IMR-90 (cell line): Measurements from ENCODE around the gene STAT3.

Experiments
- CEBPB ChIP-seq: IDR thresholded peaks from 2 replicates; pipeline ENCODE4 v1.6.1; 2012; ENCODE audit warnings: low read depth, low read length, improper control_type of control experiment
- FOS ChIP-seq: fragments of 150-350 bp; IDR thresholded peaks from 2 replicates; pipeline ENCODE4 v1.6.1; 2016; ENCODE audit warnings: low read depth, low read length
- MAZ ChIP-seq: IDR thresholded peaks from 2 replicates; pipeline ENCODE4 v1.6.1; 2012; ENCODE audit warnings: low read depth, mild to moderate bottlenecking, low read length, improper control_type of control experiment, moderate library complexity, borderline replicate concordance
- MXI1 ChIP-seq: IDR thresholded peaks from 2 replicates; pipeline ENCODE4 v1.6.1; 2012; ENCODE audit warnings: low read depth, mild to moderate bottlenecking, low read length, moderate library complexity, borderline replicate concordance
- POLR2A ChIP-seq: IDR thresholded peaks from 2 replicates; pipeline ENCODE4 v1.6.1; 2012; ENCODE audit warnings: mild to moderate bottlenecking, low read depth, low read length
- RCOR1 ChIP-seq: IDR thresholded peaks from 2 replicates; pipeline ENCODE4 v1.6.1; 2012; ENCODE audit warnings: mild to moderate bottlenecking, low read length, improper control_type of control experiment; ENCODE audit not compliant: insufficient replicate concordance
- RFX5 ChIP-seq: IDR thresholded peaks from 2 replicates; pipeline ENCODE4 v1.8.0; 2012; ENCODE audit warnings: low read depth, mild to moderate bottlenecking, low read length, moderate library complexity
- SMC3 ChIP-seq: fragments of 150-350 bp; IDR thresholded peaks from 2 replicates; pipeline ENCODE4 v1.6.1; 2016; ENCODE audit warnings: low read depth, mild to moderate bottlenecking, antibody characterized with exemption, low read length, moderate library complexity
- TF ChIP-seq, protein P1 (sequence below): conservative IDR thresholded peaks from 2 replicates; pipeline ENCODE4 v1.5.1; 2012; ENCODE audit warnings: mild to moderate bottlenecking, low read depth, low read length, improper control_type of control experiment
- TF ChIP-seq, protein P2 (sequence below): fragments of 150-350 bp; IDR thresholded peaks from 2 replicates; pipeline ENCODE4 v1.6.1; 2017; ENCODE audit warnings: mild to moderate bottlenecking, antibody characterized with exemption, low read length, low read depth

DNA sequence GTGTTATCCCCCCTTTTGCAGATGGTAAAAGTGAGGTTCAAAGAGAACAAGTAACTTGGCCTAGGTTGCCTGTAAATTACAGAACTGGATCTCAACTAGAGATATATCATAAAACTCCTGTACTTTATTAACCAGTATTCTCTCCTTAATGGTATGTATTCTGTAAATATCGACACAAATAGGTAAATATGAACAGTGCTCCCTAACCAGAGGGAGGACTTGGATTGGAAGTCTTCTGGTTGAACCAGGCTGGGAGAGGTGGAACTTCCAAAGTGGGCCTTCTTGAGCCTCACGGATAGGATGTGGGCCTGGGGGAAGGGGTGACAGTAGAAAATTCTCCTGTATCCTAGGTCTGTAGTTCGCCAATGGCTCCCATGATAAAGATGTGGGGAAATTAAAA, 92.2 kb downstream of the STAT3 start:
- TF ChIP-seq RCOR1 (no peak), POLR2A (no peak), CEBPB (no peak), SMC3 (no peak), FOS (no peak), RFX5 (no peak), MXI1 (no peak), MAZ (no peak)
- TF ChIP-seq, protein P1, sequence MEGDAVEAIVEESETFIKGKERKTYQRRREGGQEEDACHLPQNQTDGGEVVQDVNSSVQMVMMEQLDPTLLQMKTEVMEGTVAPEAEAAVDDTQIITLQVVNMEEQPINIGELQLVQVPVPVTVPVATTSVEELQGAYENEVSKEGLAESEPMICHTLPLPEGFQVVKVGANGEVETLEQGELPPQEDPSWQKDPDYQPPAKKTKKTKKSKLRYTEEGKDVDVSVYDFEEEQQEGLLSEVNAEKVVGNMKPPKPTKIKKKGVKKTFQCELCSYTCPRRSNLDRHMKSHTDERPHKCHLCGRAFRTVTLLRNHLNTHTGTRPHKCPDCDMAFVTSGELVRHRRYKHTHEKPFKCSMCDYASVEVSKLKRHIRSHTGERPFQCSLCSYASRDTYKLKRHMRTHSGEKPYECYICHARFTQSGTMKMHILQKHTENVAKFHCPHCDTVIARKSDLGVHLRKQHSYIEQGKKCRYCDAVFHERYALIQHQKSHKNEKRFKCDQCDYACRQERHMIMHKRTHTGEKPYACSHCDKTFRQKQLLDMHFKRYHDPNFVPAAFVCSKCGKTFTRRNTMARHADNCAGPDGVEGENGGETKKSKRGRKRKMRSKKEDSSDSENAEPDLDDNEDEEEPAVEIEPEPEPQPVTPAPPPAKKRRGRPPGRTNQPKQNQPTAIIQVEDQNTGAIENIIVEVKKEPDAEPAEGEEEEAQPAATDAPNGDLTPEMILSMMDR = no peak
- TF ChIP-seq, protein P2, sequence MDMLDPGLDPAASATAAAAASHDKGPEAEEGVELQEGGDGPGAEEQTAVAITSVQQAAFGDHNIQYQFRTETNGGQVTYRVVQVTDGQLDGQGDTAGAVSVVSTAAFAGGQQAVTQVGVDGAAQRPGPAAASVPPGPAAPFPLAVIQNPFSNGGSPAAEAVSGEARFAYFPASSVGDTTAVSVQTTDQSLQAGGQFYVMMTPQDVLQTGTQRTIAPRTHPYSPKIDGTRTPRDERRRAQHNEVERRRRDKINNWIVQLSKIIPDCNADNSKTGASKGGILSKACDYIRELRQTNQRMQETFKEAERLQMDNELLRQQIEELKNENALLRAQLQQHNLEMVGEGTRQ = no peak
